ENCODE measurements around the gene C16orf78.
"Not testable (repeated sequence)": the region's sequence is repeated elsewhere in the genome, so short reads cannot be mapped to it uniquely, and the experiment has no call there.

The C16orf78 gene

GRCh38 chr16:49350265-49351095 is 23.1 kb upstream of the C16orf78 start:
- FAIRE-seq: no peak

GRCh38 chr16:49351096-49351487 is 22.5 kb upstream of the C16orf78 start:
- FAIRE-seq: no peak

- no peak for FAIRE-seq
Observed at GRCh38 chr16:49352892-49353291, 20.7 kb upstream of the C16orf78 start.

- FAIRE-seq: no peak
Observed at GRCh38 chr16:49353680-49354079, 19.9 kb upstream of the C16orf78 start.

- no peak for FAIRE-seq
Observed at GRCh38 chr16:49354101-49354500, 19.5 kb upstream of the C16orf78 start.

- no peak for FAIRE-seq
Observed at GRCh38 chr16:49354991-49355390, 18.6 kb upstream of the C16orf78 start.

- no peak for FAIRE-seq
Observed at GRCh38 chr16:49355933-49356665, 17.5 kb upstream of the C16orf78 start.

GRCh38 chr16:49356728-49357488 is 16.7 kb upstream of the C16orf78 start:
- no peak for FAIRE-seq

- no peak for FAIRE-seq
Observed at GRCh38 chr16:49359591-49359990, 14.0 kb upstream of the C16orf78 start.

GRCh38 chr16:49361731-49362130 is 11.9 kb upstream of the C16orf78 start:
- not testable (repeated sequence) for FAIRE-seq

GRCh38 chr16:49362230-49362629 is 11.4 kb upstream of the C16orf78 start:
- FAIRE-seq: no peak

GRCh38 chr16:49365711-49366509 is 7.7 kb upstream of the C16orf78 start:
- FAIRE-seq: no peak

- FAIRE-seq: no peak
Observed at GRCh38 chr16:49366669-49367068, 6.9 kb upstream of the C16orf78 start.

- no peak for FAIRE-seq
Observed at GRCh38 chr16:49369651-49370611, 3.7 kb upstream of the C16orf78 start.

GRCh38 chr16:49376206-49376605 is 2.6 kb downstream of the C16orf78 start:
- no peak for FAIRE-seq

- FAIRE-seq: no peak
Observed at GRCh38 chr16:49377196-49377755, 3.7 kb downstream of the C16orf78 start.

- FAIRE-seq: no peak
Observed at GRCh38 chr16:49378238-49378637, 4.6 kb downstream of the C16orf78 start.

GRCh38 chr16:49378816-49379215 is 5.2 kb downstream of the C16orf78 start:
- FAIRE-seq: no peak

- no peak for FAIRE-seq
Observed at GRCh38 chr16:49382916-49383315, 9.3 kb downstream of the C16orf78 start.

GRCh38 chr16:49395021-49395420 is 21.4 kb downstream of the C16orf78 start:
- FAIRE-seq: no peak

- no peak for FAIRE-seq
Observed at GRCh38 chr16:49396206-49396720, 22.7 kb downstream of the C16orf78 start.
